ENCODE results near the gene APOBEC3C.
"Not testable (repeated sequence)": the region's sequence is repeated elsewhere in the genome, so short reads cannot be mapped to it uniquely, and the experiment has no call there.

The APOBEC3C gene

DNA sequence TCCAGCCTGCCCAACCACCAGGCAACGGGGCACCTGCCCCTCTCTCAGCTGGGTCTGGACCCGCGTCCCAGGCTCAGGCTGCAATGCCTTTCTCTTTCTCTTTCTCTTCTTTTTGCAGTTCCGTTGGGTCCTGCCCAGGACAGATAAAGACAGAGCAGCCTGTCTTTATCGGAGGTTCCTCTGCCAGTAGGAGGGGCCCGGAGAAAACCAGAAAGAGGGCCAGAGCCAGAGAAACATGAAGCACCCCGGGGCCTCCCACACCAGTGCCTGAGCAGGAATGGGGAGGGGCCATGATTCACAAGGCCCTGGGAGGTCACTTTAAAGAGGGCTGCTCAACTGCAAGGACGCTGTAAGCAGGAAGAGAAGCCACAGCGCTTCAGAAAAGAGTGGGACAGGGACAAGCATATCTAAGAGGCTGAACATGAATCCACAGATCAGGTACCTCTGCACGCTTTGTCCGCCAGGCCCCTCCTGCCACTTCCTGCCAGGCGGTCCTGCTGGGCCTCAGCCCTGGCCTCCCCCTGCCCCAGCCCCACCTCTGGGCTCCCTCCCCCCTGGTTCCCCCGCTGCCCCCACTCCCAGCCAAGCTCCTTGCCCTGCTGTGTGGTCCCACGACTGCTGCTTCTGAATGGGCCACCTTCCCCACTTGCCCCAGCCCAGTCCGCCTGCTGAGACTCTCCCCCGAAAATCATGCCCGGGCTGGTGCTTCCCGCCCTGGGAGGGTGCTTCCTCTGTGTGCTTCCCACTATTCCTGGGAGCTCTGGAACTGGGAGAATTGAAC is at the start of gene APOBEC3C:
Gene APOBEC3C (plus strand): TSS at position 316 of the 781 bp plus-strand sequence. CDS start 106 bp downstream, at position 422.
- in situ Hi-C loops (cut with MboI; ENCODE audit: low sequenced_read_pairs), result no loop called here

DNA sequence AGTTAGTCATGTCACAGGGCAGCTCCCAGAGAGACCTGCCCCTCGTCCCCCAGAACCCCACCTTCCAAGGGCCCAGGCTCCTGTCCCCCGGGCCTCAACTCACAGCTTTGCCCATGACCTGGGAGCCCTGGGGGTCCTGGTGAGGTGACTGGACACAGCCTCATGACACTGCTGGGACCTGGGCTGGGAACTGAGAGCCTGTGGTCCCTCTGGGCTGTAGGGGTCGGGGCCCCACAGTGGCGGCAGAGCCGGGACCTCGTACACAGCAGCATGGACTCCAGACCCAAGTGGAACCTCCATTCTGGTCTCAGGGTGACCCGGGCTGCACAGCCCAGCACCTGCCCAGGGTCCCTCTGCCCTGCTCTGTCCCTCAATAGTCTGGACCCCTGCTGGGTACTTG is 49.8 kb upstream of the APOBEC3C start:
- in situ Hi-C loops (cut with MboI; ENCODE audit: low sequenced_read_pairs), result no loop called here

DNA sequence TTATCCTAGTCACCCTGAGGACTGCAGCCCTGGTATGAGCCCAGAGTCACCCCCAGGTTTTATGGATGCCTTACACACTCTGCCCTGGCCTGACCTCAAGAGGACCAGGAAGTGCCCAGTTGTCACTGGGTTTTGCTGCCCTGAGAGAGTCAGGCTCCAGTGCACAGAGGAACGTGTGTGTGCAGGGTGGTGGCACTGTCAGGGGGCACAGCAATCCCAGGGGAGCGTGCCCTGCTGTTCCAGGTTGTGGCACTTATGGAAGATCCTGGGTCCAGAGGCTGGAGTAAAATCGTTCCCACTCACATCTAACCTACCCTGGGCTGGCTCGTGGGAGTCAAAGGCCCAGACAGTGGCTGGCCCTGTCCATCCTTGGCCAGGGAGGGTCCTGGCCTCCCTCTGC is 49.1 kb upstream of the APOBEC3C start:
- in situ Hi-C loops (cut with MboI; ENCODE audit: low sequenced_read_pairs), result no loop called here

DNA sequence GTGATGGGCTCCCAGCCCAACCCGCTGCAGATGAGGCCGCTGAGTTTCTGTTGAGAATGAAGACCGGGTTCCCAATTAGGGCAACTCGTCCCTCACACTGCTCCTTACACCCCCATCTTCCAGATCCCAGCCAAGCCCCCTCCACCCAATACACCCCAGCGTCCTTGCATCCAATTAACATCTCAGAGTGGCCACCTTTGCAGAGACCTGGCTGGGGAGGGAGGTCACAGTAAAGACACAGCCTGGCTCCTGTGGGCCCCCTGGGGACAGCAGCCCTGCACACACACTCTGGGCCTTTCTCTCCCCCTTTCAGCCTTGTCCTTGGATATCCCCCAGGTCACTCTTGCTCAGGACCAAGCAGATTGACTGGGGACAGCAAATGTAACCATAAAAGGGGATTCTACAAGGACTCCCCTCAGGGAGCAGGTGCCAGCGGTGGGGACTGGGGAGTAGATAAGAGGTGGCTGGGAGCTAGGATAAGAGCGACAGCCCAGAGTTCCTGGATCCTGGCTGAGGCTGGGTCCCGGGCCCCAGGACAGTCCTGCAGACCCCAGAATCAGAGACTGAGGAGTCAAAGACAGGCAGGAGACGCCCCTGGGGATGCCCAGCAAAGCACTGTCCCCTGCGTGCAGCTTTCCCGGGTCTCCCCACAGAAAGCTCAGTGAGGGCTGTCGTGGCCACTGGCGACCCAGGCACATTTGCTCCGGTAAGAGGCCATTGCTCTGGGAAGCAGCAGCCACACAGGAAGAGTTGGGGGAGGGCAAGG is 48.3 kb upstream of the APOBEC3C start:
- in situ Hi-C loops (cut with MboI; ENCODE audit: low sequenced_read_pairs), result no loop called here

DNA sequence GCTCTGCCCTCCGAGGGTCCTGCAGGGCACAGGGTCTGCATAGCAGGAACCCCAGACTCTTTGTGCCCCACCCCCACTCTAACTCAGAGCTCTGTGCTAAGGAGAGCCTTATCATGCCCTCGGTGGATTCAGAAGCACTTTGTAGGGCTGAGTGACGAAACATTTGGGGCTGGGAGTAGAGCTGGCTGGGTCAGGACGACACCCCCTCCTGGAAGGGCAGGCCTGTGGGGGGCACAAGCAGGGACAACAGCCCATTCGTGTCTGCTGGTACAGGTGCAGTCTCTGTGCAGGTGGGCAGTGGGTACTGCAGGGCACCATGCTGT is 47.7 kb upstream of the APOBEC3C start:
- in situ Hi-C loops (cut with MboI; ENCODE audit: low sequenced_read_pairs), result no loop called here

DNA sequence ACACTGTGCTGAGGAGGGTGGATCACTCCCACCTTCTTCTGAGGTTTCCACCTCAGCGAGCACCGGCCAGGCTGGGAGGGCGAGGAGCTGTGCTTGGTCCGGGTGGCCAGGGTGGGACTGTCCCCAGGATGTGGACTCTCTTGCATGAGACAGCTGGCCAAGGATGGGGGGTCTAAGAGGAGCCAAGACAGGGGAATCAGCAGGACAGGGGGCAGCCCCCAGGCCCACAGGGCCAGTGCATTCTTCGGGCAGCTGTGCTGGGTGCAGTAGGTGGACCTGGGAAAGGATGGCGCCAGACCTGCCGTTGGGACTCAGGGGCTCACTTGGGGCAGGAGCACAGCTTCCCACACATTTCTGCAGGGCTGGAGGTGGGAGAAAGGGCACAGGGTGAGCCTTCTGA is 47.1 kb upstream of the APOBEC3C start:
- in situ Hi-C loops (cut with MboI; ENCODE audit: low sequenced_read_pairs), result no loop called here

DNA sequence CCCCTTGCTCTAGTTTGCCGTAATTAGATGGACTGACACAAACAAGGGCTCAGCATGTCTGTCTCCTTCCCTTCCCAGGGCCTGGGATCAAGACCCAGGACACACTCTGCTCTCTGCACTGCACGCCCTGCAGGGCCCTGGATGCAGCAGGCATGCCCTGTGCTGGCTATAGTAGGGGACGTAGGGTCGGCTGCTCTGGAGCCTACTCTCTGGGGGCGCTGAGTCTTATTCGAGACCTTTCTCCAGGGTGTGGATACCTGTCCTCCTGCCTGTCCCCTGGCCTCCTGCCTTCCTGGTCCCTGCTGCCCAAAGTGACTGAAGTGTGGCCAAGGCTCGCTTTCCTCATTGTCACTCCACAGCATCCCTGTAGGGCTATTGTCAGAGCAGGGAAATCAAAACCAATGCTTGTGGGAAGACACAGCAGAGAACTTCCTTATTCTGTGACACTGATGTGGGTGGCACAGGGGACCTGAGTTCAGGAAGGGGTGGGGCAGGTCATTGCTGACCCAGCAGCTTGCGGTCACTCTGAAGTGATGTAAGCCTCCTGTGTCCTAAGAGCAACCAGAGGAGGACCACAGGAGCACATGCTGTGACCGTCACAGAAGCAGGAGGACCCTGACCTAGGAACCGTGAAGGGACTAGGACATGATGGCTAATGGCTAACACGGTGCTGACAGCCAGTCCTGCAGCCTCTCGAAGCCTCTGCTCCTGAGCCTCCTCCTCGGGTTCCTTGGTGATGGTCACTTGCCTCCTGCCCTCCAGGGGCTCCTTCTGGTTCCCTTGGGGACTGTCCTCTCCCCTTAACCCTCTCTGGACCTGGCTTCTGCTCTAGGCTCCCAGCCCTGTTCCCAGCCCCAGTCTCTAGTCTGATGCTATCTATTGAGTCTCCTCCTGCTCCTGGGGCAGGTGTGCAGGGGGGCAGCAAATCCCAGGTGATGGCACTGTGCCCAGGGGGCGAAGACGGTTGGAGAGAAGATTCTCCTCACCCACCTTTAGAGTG is 46.3 kb upstream of the APOBEC3C start:
- in situ Hi-C loops (cut with MboI; ENCODE audit: low sequenced_read_pairs), result no loop called here

DNA sequence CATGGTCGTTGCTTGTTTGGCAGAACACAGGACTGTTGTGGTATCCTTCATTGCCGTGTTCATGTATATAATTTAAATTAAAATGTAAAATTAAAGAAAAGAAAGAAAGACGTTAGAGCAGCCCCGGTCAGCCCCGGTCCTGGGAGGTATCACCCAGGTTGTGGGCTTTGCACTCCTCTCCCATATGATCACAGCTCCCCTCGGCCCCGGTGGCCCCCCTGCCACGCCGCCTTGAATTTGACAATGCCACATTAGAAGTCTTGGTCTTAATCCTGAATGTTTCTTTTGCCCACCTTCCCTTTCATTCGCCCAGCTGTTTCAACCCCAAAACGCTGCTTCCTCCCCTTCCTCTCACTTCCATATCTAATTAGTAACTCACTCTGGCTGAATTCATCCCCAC is 45.3 kb upstream of the APOBEC3C start:
- in situ Hi-C loops (cut with MboI; ENCODE audit: low sequenced_read_pairs), result no loop called here

DNA sequence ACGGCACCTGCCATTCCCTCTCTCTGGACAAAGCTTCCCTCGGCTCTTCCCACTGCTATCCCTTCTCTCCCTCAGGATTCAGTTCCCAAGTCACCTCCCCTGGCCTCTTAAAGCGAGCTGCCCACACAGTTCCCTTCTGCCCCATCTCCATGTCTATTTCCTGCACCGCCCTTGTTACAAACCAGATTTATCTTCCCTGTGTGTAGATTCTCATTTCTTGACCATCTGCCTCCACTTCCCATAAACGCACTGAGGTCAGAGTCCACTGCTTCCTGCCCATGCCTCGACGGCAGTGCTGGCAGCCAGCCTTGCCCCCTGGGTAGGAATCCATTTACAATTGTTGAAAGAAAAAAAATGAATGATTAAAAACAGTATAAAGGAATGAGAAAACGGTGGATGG is 43.5 kb upstream of the APOBEC3C start:
- in situ Hi-C loops (cut with MboI; ENCODE audit: low sequenced_read_pairs), result no loop called here

DNA sequence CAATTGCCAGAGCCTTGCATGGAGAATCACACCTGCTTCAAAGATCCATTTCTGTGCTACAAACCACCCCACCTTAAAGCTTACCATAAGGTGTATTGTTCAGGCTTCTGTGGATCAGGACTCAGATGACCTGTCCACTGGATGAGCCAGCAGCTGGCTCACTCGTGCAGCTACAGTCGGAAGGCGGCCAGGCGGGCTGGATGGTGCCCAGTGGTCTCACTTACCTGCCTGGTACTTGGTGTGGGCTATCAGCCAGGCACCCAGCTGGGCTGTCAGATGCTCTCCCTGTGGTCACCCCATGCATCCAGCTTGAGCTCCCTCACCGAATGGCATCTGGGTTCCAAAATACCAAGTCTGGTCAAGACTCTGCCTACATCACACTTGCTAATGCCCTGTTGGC is 42.9 kb upstream of the APOBEC3C start:
- in situ Hi-C loops (cut with MboI; ENCODE audit: low sequenced_read_pairs), result no loop called here

DNA sequence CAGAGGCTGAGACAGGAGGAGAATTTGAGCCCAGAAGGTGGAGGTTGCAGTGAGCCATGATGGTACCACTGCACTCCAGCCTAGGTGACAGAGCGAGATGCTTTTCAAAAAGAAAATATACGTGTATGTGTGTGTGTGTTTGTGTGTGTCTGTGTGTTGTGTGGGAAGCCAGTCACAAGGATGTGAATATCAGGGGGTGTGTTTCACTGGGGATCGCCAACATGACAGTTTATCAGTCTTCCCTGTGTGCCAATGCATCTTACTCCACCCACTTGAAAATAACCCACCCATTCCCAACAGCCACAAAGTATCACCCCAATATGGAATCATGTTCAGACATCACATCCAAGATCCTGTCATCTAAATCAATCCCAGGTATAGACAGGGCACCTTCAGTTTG is 42.3 kb upstream of the APOBEC3C start:
- in situ Hi-C loops (cut with MboI; ENCODE audit: low sequenced_read_pairs), result no loop called here

DNA sequence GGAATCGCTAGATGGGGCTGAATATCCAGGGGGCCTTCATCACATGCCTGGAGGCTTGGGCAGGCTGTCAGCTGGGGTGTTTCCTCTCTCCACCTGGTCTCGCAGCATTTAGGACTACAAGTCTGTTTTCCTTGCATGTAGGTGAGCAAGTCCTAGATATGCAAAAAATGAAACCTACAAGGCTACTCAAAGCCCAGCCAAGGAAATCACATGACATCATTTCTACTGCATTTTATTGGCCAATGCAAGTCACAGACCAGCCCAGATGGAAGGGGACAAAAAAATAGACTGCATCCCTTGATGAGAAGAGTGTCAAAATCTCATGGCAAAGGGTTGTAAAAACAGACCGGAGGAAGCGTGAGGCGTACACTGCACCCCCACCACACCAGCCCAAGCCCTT is 41.5 kb upstream of the APOBEC3C start:
- in situ Hi-C loops (cut with MboI; ENCODE audit: low sequenced_read_pairs), result no loop called here

DNA sequence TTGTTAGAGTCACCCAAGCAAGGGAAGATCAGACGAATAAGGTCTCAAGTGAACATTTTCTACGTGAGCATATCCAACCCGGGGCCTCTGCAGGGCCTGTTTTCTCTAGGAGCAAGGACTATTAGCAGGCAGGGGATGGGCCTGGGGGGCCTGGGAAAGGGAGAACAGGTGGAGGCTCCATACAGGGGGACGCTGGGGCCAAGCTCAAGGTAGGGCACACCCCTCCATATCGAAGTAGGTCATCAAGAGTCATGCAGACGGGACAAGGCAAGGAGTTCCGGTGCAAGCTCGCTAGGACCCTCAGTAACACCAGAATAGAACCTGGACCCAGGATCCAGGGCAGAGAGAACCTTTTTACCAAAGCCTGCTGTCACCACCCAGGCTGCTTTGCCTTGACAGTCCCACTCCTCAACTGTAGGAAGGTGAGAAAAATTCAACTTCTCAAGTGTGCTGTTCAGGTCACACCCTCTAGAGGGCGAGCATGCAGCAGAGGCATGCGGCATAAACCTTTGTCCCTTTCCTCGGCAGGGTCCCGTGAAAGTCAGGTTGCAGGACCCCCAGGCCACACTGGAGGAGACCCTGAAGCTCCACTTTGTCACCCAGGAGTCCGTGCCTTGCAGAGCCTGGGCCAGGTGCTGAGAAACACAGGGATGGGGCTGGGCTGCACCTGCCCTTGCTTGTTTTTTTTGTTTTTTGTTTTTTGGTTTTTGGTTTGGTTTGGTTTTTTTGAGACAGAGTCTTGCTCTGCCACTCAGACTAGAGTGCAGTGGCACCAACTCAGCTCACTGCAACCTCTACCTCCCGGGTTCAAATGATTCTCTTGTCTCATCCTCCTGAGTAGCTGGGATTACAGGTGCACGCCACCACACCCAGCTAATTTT is 40.5 kb upstream of the APOBEC3C start:
- in situ Hi-C loops (cut with MboI; ENCODE audit: low sequenced_read_pairs), result no loop called here

DNA sequence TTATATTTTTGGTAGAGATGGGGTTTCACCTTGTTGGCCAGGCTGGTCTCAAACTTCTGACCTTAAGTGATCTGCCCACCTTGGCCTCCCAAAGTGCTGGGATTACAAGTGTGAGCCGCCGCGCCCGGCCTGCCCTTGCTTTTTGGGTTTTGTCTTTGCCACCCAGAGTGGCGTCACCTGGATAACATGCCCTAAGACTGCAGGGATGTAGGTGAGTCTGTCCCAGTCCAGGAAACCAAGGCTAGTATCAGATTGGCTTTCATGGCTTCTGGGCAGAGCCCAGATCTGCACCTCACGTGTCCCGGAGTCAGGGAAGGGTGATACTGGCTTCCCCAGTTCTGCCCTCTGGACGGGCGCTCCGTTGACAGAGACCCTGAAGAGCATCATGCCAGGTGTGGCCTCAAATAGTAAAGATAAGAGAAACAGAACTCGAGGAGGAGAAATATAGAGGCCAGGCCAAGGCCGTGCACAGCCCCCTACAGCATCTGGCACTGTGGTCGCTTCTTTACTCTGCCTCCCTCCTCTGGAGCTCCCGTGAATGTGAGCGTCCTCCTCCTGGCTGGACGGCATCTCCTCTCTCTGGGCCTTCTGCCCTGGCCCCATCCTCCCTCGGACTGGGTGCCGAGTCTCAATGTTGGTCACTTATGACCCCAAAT is 39.8 kb upstream of the APOBEC3C start:
- in situ Hi-C loops (cut with MboI; ENCODE audit: low sequenced_read_pairs), result no loop called here

DNA sequence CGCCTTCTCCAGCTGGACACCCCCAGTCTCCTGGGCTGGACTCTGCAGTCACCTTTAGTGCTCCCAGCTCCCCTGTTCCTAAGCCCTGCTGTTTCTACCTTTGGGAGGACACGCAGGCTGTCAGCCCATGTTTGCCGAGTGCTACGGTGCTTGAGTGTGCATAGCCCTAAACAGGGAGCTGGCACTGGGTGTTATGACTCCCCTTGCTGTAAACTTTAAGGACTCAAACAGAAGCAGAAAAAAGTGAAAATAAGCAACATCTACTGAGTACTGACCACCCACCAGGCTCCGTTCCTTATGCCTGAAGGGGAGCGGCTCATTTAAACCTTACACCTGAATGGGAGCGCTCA is 39.3 kb upstream of the APOBEC3C start:
- in situ Hi-C loops (cut with MboI; ENCODE audit: low sequenced_read_pairs), result no loop called here

DNA sequence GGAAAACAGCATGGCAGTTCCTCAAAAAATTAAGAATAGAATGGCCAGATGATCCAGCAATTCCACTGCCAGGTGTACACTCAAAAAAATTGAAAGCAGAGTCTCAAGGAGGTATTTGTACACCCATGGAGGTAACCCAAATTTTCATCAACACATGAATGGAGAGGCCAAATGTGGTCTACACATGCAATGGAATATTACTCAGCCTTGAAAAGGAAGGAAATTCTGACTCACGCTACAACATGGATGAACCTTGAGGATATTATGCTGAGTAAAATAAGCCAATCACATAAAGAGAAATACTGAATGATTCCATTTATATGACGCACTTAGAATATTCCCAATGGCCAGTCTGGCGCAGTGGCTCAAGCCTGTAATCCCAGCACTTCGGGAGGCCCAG is 36.8 kb upstream of the APOBEC3C start:
- in situ Hi-C loops (cut with MboI; ENCODE audit: low sequenced_read_pairs), result not testable (repeated sequence)

DNA sequence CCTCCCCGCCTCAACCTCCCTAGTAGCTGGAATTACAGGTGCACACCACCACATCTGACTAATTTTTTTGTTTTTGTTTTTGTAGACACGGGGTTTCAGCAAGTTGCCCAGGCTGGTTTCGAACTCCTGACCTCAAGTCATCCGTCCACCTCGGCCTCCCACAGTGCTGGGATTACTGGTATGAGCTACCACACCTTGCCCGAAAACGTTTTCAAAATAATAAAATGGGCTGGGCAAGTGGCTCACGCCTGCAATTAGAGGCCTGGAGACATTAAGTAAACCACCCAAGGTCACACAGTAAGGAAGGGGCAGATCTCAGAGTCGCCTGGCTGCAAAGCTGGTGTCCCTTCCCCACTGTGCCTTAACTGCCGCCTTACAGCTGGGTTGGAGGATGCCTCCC is 33.5 kb upstream of the APOBEC3C start:
- in situ Hi-C loops (cut with MboI; ENCODE audit: low sequenced_read_pairs), result not testable (repeated sequence)

DNA sequence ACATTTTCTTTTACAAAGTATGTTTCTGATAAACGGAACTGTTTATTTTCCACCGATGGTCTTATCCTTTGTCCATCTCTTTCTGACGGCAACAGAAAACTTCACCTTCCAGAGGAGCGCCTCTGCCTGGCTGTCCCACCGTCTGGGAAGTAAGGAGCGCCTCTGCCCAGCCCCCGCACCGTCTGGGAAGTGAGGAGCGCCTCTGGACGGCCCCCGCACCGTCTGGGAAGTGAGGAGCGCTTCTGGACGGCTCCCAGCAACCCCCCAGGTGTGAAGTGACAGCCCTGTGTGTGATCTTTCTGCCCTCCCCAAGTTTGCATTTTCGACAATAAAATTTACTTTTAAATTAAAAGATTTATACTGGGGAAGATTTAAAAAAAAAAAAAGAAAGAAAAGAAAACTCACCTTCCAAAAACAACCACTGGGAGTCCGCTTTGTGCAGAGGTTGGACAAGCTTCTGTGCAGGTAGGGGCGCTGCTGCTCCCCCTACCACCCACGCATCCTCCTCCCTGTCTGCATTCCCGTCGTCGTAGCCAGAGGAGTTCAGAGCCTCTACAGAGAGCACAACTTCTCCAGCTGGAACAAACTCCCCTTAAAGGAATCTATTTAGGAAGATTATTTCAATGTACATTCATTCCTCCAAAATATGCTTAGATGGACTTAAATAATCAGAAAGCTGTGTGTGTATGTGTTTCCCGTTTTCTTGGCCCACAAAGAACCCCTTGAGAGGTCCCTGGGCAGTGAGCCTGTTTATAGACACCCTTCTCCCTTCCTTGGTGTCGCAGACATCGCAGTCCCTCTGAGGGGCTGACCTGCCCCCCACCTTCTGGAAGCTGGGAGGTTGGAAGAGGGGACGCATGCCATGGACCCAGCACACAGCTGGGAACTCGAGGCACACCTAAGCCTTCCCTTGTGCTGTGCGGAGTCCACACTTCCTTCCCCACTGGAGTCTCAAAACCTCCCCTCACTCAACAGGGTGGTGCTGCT is 32.8 kb upstream of the APOBEC3C start:
- in situ Hi-C loops (cut with MboI; ENCODE audit: low sequenced_read_pairs), result no loop called here
